ENCODE results near the gene AP3B2. TPM values are rescaled to one million over a fixed set of nuclear protein-coding genes. Genes with fewer than 3 reads are reported as not detected.

The AP3B2 gene
- total and polyA plus RNA-seq, 2 of the 4 experiments (the other 2 are of a cell fraction), result 0.14 TPM; not detected in 1

DNA sequence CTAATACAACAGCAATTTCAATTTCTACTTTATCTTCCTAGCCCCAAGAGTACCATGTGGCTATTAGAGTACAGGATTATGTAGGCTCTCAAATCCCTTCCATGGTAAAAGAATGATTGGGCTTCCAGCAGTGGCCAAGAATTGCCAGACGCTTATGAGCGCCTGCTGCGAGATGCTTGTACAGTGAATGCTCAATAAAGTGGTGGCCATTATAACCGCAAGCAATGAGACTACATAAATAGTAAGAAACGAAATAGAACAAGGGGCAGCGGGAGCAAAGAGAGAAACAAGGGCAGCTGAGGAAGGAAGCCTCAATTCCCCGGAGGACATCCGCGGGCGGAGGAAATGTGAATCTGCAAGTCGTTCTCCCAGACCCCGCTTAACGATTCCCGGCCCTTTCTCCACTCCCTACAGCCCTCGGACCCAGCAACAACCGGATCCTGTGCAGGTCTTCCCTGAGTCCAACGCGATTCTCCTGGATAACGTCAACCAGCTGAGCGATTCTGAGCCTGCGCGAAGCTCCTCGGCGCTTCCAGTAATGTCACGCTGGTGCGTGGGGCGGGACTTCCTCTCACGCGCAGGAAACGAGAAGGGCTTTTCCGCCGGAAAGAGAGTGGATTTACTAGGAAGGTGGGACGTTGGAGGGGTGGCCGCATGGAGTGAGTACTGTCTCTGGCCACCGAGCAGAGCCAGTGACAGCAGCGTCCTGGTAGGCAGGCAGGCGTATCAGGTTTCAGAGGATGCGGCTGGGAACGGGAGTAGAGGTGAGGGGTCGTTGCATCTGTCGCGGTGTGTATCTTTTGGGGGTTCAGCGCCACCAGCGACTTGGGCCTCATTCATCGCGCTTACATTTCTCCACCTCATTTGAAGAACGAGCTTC, 40.5 kb upstream of the AP3B2 start:
- H3K27me3 ChIP-seq (ENCODE audit: control insufficient read depth, insufficient read depth, low read length), result no peaks in the 10 kb centered on the region
- in situ Hi-C loops (cut with MboI; ENCODE audit: low sequenced_read_pairs) (loop anchor here (10.0 kb wide), 1 partner anchor 65 kb away; no protein-coding TSS in a partner anchor), intact Hi-C loops (cut with micrococcal nuclease) (loop anchor here (1.0 to 5.0 kb wide), 3 partner anchors 59 to 237 kb away; partner anchors contain the start of genes RAMAC, RPS17 and WHAMM), dilution Hi-C loops (cut with HindIII; ENCODE audit: low sequenced_read_pairs, unreplicated experiment) (no loop called here)
- peak; percentile 94 for DNase-seq
- ChIA-PET CTCF (interaction anchor here (0.8 kb wide), 1 partner anchor 261 kb away, joined by 3 read pairs; the partner anchor contains the start of gene C15orf40), POLR2A (ENCODE audit: unreplicated experiment) (interaction anchor here (0.5 to 0.6 kb wide), 3 partner anchors 10 to 235 kb away, joined by 3 to 4 read pairs (median 3); partner anchors contain the start of gene RAMAC)
- H3K27ac ChIP-seq (ENCODE audit: insufficient read depth, low read length), result peak overlapping the region; percentile 87
- H3K9ac ChIP-seq (ENCODE audit: low read depth, low read length), result peak overlapping the region; percentile 93
- H4K5ac ChIP-seq (ENCODE audit: low read depth, low read length), result peak overlapping the region; percentile 90
- peak overlapping the region; percentile 86 to 97 for H4K8ac ChIP-seq (ENCODE audit: low read depth in 2 of 2, low read length in 2 of 2)
- 0% methylated on average over 10 of the region's 47 CpGs; no CpG with 5 or more reads in 1 of the 2 experiments for WGBS, 2 experiments (ENCODE audit: extremely low coverage in 2 of 2, insufficient read length in 1 of 2)
- peaks cover 5% of the 10 kb centered on the region; the same call in 1 of the 2 replicates for H4K20me1 ChIP-seq (ENCODE audit: insufficient read depth, low read length)
- H2BK20ac ChIP-seq (ENCODE audit: low read depth, low read length), result 0 out of 2 replicates have a peak overlapping the region, but pooled peaks have one; percentile 7
- peak overlapping the region; percentile 80 for H3K23ac ChIP-seq (ENCODE audit: low read depth, low read length)
- peak overlapping the region; percentile 72 for H2AK5ac ChIP-seq (ENCODE audit: low read depth, low read length)
- peak overlapping the region; percentile 86 for H3K4me3 ChIP-seq (ENCODE audit: insufficient read depth, low read depth, low read length)
- H2AFZ ChIP-seq (replicated peaks; ENCODE audit: low read length, poor library complexity), result peak overlapping the region; percentile 95
- peak overlapping the region; percentile 93 for H3K4me2 ChIP-seq (ENCODE audit: low read depth, low read length)
- peak overlapping the region; percentile 85 for H3K14ac ChIP-seq (replicated peaks; ENCODE audit: low read depth, low read length)
- H3K9me3 ChIP-seq (ENCODE audit: control insufficient read depth, insufficient read depth, low read length), result no peaks in the 10 kb centered on the region
- peaks cover 2% of the 10 kb centered on the region; the same call in 1 of the 2 replicates for H3K4me1 ChIP-seq (ENCODE audit: control insufficient read depth, insufficient read depth, low read length)
- H2AK9ac ChIP-seq (replicated peaks; ENCODE audit: low read depth, low read length, poor library complexity), result peak overlapping the region; percentile 93
- peak overlapping the region; percentile 32 for H2BK120ac ChIP-seq (ENCODE audit: low read depth, low read length)
- H2BK5ac ChIP-seq (ENCODE audit: low read depth, low read length, poor library complexity, severe bottlenecking), result peak overlapping the region; percentile 70
- H4K91ac ChIP-seq (ENCODE audit: insufficient read depth, low read depth, low read length), result peak overlapping the region; percentile 63
- peak overlapping the region; percentile 88 for H3K56ac ChIP-seq (ENCODE audit: extremely low read depth, insufficient read depth, low read length)
- H2BK15ac ChIP-seq (ENCODE audit: low read depth, low read length), result peak overlapping the region; percentile 19; the same call in 1 of the 3 replicates
- peak overlapping the region; percentile 89 for H3K4ac ChIP-seq (ENCODE audit: low read depth, low read length)
- ATAC-seq (ENCODE audit: low read depth), result peak; percentile 99
- TF ChIP-seq MXI1 (IDR thresholded peaks at IDR 0.05; ENCODE audit: borderline replicate concordance, low read depth, low read length) (peak; percentile 97), MAFK (IDR thresholded peaks at IDR 0.05; ENCODE audit: low read depth, low read length) (no peak), POLR2A (IDR thresholded peaks at IDR 0.05; ENCODE audit: low read depth, low read length) (peak; percentile 77), CHD1 (IDR thresholded peaks at IDR 0.05; ENCODE audit: low read depth, low read length) (no peak), USF2 (IDR thresholded peaks at IDR 0.05; ENCODE audit: low read depth, low read length) (peak; percentile 55; the same call in 1 of the 2 replicates), BHLHE40 (IDR thresholded peaks at IDR 0.05; ENCODE audit: low read depth, low read length) (peak; percentile 71; the same call in 1 of the 2 replicates)
- BruUV-seq (replicated peaks), result TSS peak; percentile 76
- H3K9me1 ChIP-seq (ENCODE audit: insufficient read depth, low read length), result no peaks in the 10 kb centered on the region; the same call in 1 of the 2 replicates
- peaks cover 4% of the 10 kb centered on the region; the same call in 1 of the 2 replicates for H3K36me3 ChIP-seq (ENCODE audit: control insufficient read depth, insufficient read depth, low read length)
- peak overlapping the region; percentile 38 for H3K18ac ChIP-seq (ENCODE audit: low read depth, low read length)
- H3K79me1 ChIP-seq (ENCODE audit: low read depth in 1 of 2, low read length in 2 of 2), result peaks cover 23 to 28% of the 10 kb centered on the region in 2 experiments

All from IMR-90 (cell line).